Measurements from ENCODE around the gene UBAP2L. TPM values are rescaled to one million over a fixed set of nuclear protein-coding genes. Genes with fewer than 3 reads are reported as not detected.

Gene UBAP2L
- total and polyA plus RNA-seq, 2 experiments from 2014 or later: 73.0 to 132 TPM

- no peak overlapping the region for H3K4me2 ChIP-seq (ENCODE audit: unreplicated experiment)
- peak; percentile 25 for DNase-seq
- TF ChIP-seq EZH2 (IDR thresholded peaks at IDR 0.05; ENCODE audit: insufficient read depth, poor library complexity, severe bottlenecking) (no peak), EZH2phosphoT487 (IDR thresholded peaks at IDR 0.05; ENCODE audit: insufficient read depth, low read depth) (no peak)
- H3K27ac ChIP-seq: no peak overlapping the region
- no peaks in the 10 kb centered on the region for H3K79me2 ChIP-seq (ENCODE audit: insufficient read depth)
- H3K9me3 ChIP-seq (ENCODE audit: low read depth): no peaks in the 10 kb centered on the region
- no peak overlapping the region for H2AFZ ChIP-seq
- no peaks in the 10 kb centered on the region for H3K27me3 ChIP-seq (replicated peaks; ENCODE audit: insufficient read depth)
- 56 to 58% methylated on average over 3 of the region's 3 CpGs for WGBS, 2 experiments (ENCODE audit: low coverage in 1 of 2, low lambda C conversion rate in 2 of 2, missing lambda C conversion rate in 2 of 2)
- H4K20me1 ChIP-seq (ENCODE audit: insufficient read depth): no peaks in the 10 kb centered on the region
- no peaks in the 10 kb centered on the region for H3K9me2 ChIP-seq (ENCODE audit: insufficient read depth)
- H3K9ac ChIP-seq: no peak overlapping the region
- in situ Hi-C loops (cut with MboI): no loop called here
- H3K36me3 ChIP-seq (ENCODE audit: low read depth): no peaks in the 10 kb centered on the region
- no peaks in the 10 kb centered on the region for H3F3A ChIP-seq (ENCODE audit: insufficient read depth)
- no peaks in the 10 kb centered on the region for H3K4me1 ChIP-seq (ENCODE audit: insufficient read depth)
- no peak overlapping the region for H3K4me3 ChIP-seq
These were observed 67.9 kb downstream of the UBAP2L start for GRCh38 chr1:154288661-154289060.

- no peaks in the 10 kb centered on the region for H3K9me3 ChIP-seq (ENCODE audit: low read depth)
- no peaks in the 10 kb centered on the region for H3K36me3 ChIP-seq (ENCODE audit: low read depth)
- no peaks in the 10 kb centered on the region for H4K20me1 ChIP-seq (ENCODE audit: insufficient read depth)
- no peak for DNase-seq
- TF ChIP-seq EZH2phosphoT487 (IDR thresholded peaks at IDR 0.05; ENCODE audit: insufficient read depth, low read depth): no peak
- TF ChIP-seq EZH2 (IDR thresholded peaks at IDR 0.05; ENCODE audit: insufficient read depth, poor library complexity, severe bottlenecking): no peak
- no peak overlapping the region for H3K4me3 ChIP-seq
- WGBS, 2 experiments (ENCODE audit: low coverage in 1 of 2, low lambda C conversion rate in 2 of 2, missing lambda C conversion rate in 2 of 2): 68 to 80% methylated on average over 1 of the region's 1 CpG
- in situ Hi-C loops (cut with MboI): no loop called here
- no peak overlapping the region for H3K9ac ChIP-seq
- no peaks in the 10 kb centered on the region for H3K9me2 ChIP-seq (ENCODE audit: insufficient read depth)
- H3K27me3 ChIP-seq (replicated peaks; ENCODE audit: insufficient read depth): no peaks in the 10 kb centered on the region
- H2AFZ ChIP-seq: no peak overlapping the region; the same call in 1 of the 2 replicates
- H3K27ac ChIP-seq: no peak overlapping the region
- H3K4me1 ChIP-seq (ENCODE audit: insufficient read depth): no peaks in the 10 kb centered on the region
- H3F3A ChIP-seq (ENCODE audit: insufficient read depth): no peaks in the 10 kb centered on the region
- no peaks in the 10 kb centered on the region for H3K79me2 ChIP-seq (ENCODE audit: insufficient read depth)
- H3K4me2 ChIP-seq (ENCODE audit: unreplicated experiment): no peak overlapping the region
These were observed 70.2 kb downstream of the UBAP2L start for GRCh38 chr1:154290921-154291320.

GRCh38 chr1:154295408-154296235 is 74.9 kb downstream of the UBAP2L start:
- no peaks in the 10 kb centered on the region for H3K9me2 ChIP-seq (ENCODE audit: insufficient read depth)
- TF ChIP-seq EZH2 (IDR thresholded peaks at IDR 0.05; ENCODE audit: insufficient read depth, poor library complexity, severe bottlenecking) (no peak), EZH2phosphoT487 (IDR thresholded peaks at IDR 0.05; ENCODE audit: insufficient read depth, low read depth) (no peak)
- no peaks in the 10 kb centered on the region for H4K20me1 ChIP-seq (ENCODE audit: insufficient read depth)
- no peaks in the 10 kb centered on the region for H3K4me1 ChIP-seq (ENCODE audit: insufficient read depth)
- no peaks in the 10 kb centered on the region for H3K79me2 ChIP-seq (ENCODE audit: insufficient read depth)
- in situ Hi-C loops (cut with MboI): no loop called here
- H3K4me3 ChIP-seq: no peak overlapping the region
- H3K9me3 ChIP-seq (ENCODE audit: low read depth): no peaks in the 10 kb centered on the region
- H3K9ac ChIP-seq: no peak overlapping the region
- peak; percentile 40 for DNase-seq
- H3F3A ChIP-seq (ENCODE audit: insufficient read depth): no peaks in the 10 kb centered on the region
- H2AFZ ChIP-seq: no peak overlapping the region
- WGBS, 2 experiments (ENCODE audit: low coverage in 1 of 2, low lambda C conversion rate in 2 of 2, missing lambda C conversion rate in 2 of 2): 36 to 42% methylated on average over 8 of the region's 8 CpGs
- no peak overlapping the region for H3K27ac ChIP-seq
- no peaks in the 10 kb centered on the region for H3K36me3 ChIP-seq (ENCODE audit: low read depth)
- H3K4me2 ChIP-seq (ENCODE audit: unreplicated experiment): no peak overlapping the region
- no peaks in the 10 kb centered on the region for H3K27me3 ChIP-seq (replicated peaks; ENCODE audit: insufficient read depth)

GRCh38 chr1:154301582-154301981 is 80.8 kb downstream of the UBAP2L start:
- H3K36me3 ChIP-seq (ENCODE audit: low read depth): no peaks in the 10 kb centered on the region
- no peaks in the 10 kb centered on the region for H3K9me3 ChIP-seq (ENCODE audit: low read depth)
- no peak overlapping the region for H3K27ac ChIP-seq
- H3F3A ChIP-seq (ENCODE audit: insufficient read depth): peaks cover 22% of the 10 kb centered on the region
- no peak for DNase-seq
- H2AFZ ChIP-seq: no peak overlapping the region
- peaks cover 20% of the 10 kb centered on the region for H3K4me1 ChIP-seq (ENCODE audit: insufficient read depth)
- H3K4me2 ChIP-seq (ENCODE audit: unreplicated experiment): no peak overlapping the region
- no peak overlapping the region for H3K4me3 ChIP-seq
- TF ChIP-seq EZH2 (IDR thresholded peaks at IDR 0.05; ENCODE audit: insufficient read depth, poor library complexity, severe bottlenecking) (no peak), EZH2phosphoT487 (IDR thresholded peaks at IDR 0.05; ENCODE audit: insufficient read depth, low read depth) (no peak)
- WGBS, 2 experiments (ENCODE audit: low coverage in 1 of 2, low lambda C conversion rate in 2 of 2, missing lambda C conversion rate in 2 of 2): 92 to 93% methylated on average over 1 of the region's 1 CpG
- no peaks in the 10 kb centered on the region for H3K27me3 ChIP-seq (replicated peaks; ENCODE audit: insufficient read depth)
- no peaks in the 10 kb centered on the region for H3K9me2 ChIP-seq (ENCODE audit: insufficient read depth)
- in situ Hi-C loops (cut with MboI): no loop called here
- H3K9ac ChIP-seq: no peak overlapping the region
- no peaks in the 10 kb centered on the region for H4K20me1 ChIP-seq (ENCODE audit: insufficient read depth)
- H3K79me2 ChIP-seq (ENCODE audit: insufficient read depth): no peaks in the 10 kb centered on the region
